Osteocyte (in vitro differentiated cells): ENCODE results near the gene ATP6V0D1. TPM values are rescaled to one million over a fixed set of nuclear protein-coding genes. Genes with fewer than 3 reads are reported as not detected.

Experiments used
- DNase-seq: peaks from one replicate; pipeline ENCODE4 v3.0.0; 2021; ENCODE audit warnings: mixed read lengths; ENCODE audit not compliant: unreplicated experiment; ENCODE audit errors: extremely low spot score
- H3K27ac Mint-ChIP-seq: one replicate; pipeline ENCODE4 v1.8.0; 2021; ENCODE audit warnings: mild to moderate bottlenecking, mixed read lengths; ENCODE audit not compliant: unreplicated experiment
- H3K27me3 Mint-ChIP-seq: one replicate; pipeline ENCODE4 v1.8.0; 2021; ENCODE audit warnings: mixed read lengths; ENCODE audit not compliant: unreplicated experiment
- H3K36me3 Mint-ChIP-seq: one replicate; pipeline ENCODE4 v1.8.0; 2021; ENCODE audit warnings: mixed read lengths; ENCODE audit not compliant: unreplicated experiment
- H3K4me1 Mint-ChIP-seq: one replicate; pipeline ENCODE4 v1.8.0; 2021; ENCODE audit warnings: mixed read lengths; ENCODE audit not compliant: unreplicated experiment
- H3K4me3 Mint-ChIP-seq: one replicate; pipeline ENCODE4 v1.8.0; 2021; ENCODE audit warnings: mild to moderate bottlenecking, moderate library complexity, mixed read lengths; ENCODE audit not compliant: unreplicated experiment
- H3K9me3 Mint-ChIP-seq: one replicate; pipeline ENCODE4 v1.8.0; 2021; ENCODE audit warnings: mixed read lengths; ENCODE audit not compliant: unreplicated experiment
- CTCF ChIP-seq: fragments of 200-600 bp; sonication (generic); IDR thresholded peaks from 2 replicates; pipeline ENCODE4 v1.5.0; 2021; ENCODE audit warnings: antibody characterized with exemption, mild to moderate bottlenecking, moderate library complexity
- total RNA-seq: library from RNA; stranded (reverse); gene quantifications from 2 replicates; pipeline ENCODE4 v1.2.1, GENCODE V29; 2021

The ATP6V0D1 gene
- total RNA-seq, 1 donor from 2014 or later: 116 TPM

- no peak overlapping the region for H3K4me3 Mint-ChIP-seq
- H3K27me3 Mint-ChIP-seq: no peaks in the 10 kb centered on the region
- no peaks in the 10 kb centered on the region for H3K9me3 Mint-ChIP-seq
- H3K36me3 Mint-ChIP-seq: no peaks in the 10 kb centered on the region
- no peak for TF ChIP-seq CTCF
- DNase-seq: no peak
- peaks cover 26% of the 10 kb centered on the region for H3K4me1 Mint-ChIP-seq
- H3K27ac Mint-ChIP-seq: peak overlapping the region; percentile 57
Measured at GRCh38 chr16:67397036-67397801, 83.7 kb downstream of the ATP6V0D1 start.

GRCh38 chr16:67396159-67397035, 84.6 kb downstream of the ATP6V0D1 start:
- Mint-ChIP-seq H3K4me1 (peaks cover 30% of the 10 kb centered on the region), H3K27me3 (no peaks in the 10 kb centered on the region), H3K9me3 (no peaks in the 10 kb centered on the region), H3K4me3 (no peak overlapping the region), H3K36me3 (no peaks in the 10 kb centered on the region), H3K27ac (peak overlapping the region; percentile 57)
- TF ChIP-seq CTCF: no peak
- DNase-seq: no peak

- Mint-ChIP-seq H3K27me3 (no peaks in the 10 kb centered on the region), H3K36me3 (no peaks in the 10 kb centered on the region), H3K27ac (no peak overlapping the region), H3K4me1 (peaks cover 30% of the 10 kb centered on the region), H3K9me3 (no peaks in the 10 kb centered on the region), H3K4me3 (no peak overlapping the region)
- TF ChIP-seq CTCF: no peak
- no peak for DNase-seq
Measured at GRCh38 chr16:67395458-67396158, 85.3 kb downstream of the ATP6V0D1 start.

GRCh38 chr16:67395105-67395457, 85.9 kb downstream of the ATP6V0D1 start:
- no peaks in the 10 kb centered on the region for H3K9me3 Mint-ChIP-seq
- no peak overlapping the region for H3K27ac Mint-ChIP-seq
- no peak for TF ChIP-seq CTCF
- no peak for DNase-seq
- no peaks in the 10 kb centered on the region for H3K27me3 Mint-ChIP-seq
- no peak overlapping the region for H3K4me3 Mint-ChIP-seq
- H3K4me1 Mint-ChIP-seq: peaks cover 30% of the 10 kb centered on the region
- H3K36me3 Mint-ChIP-seq: no peaks in the 10 kb centered on the region
